HG03521 (cell line): ENCODE measurements around the gene PHPT1.
"Not testable (repeated sequence)": the region's sequence is repeated elsewhere in the genome, so short reads cannot be mapped to it uniquely, and the experiment has no call there.

Experiments used
- ATAC-seq: cut with Tn5 transposase; IDR thresholded peaks from one replicate; pipeline ENCODE4 v1.9.1; 2021; ENCODE audit warnings: mild to moderate bottlenecking, moderate library complexity; ENCODE audit not compliant: unreplicated experiment

PHPT1 gene

DNA sequence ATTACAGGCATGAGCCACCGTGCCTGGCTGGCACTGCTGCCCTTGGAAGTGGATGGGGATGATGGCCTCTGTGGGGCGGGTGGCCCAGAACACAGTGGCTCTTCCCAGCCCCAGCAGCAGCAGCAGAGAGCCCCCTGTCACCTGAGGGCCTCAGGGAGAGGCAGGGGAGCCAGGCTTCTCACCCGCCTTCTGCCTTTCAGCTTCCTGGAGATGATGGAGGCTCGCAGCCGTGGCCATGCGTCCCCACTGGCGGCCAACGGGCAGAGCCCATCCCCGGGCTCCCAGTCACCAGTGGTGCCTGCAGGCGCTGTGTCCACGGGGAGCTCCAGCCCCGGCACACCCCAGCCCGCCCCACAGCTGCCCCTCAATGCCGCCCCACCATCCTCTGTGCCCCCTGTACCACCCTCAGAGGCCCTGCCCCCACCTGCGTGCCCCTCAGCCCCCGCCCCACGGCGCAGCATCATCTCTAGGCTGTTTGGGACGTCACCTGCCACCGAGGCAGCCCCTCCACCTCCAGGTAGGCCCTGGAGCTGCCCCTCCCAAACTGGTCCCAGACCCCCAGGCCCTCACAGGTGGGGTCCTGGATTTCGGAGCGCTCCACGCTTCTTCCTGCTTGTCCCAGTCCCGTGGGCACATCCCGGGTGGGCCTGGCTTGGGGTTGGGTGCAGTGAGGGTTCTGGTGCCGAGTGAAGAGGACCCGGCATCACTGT lies 11.9 kb upstream of the PHPT1 start:
- no peak for ATAC-seq

- not testable (repeated sequence) for ATAC-seq
These were observed 11.3 kb upstream of the PHPT1 start for GRCh38 chr9:136837856-136838277.

GRCh38 chr9:136838314-136839228 lies 10.6 kb upstream of the PHPT1 start:
- ATAC-seq: no peak

DNA sequence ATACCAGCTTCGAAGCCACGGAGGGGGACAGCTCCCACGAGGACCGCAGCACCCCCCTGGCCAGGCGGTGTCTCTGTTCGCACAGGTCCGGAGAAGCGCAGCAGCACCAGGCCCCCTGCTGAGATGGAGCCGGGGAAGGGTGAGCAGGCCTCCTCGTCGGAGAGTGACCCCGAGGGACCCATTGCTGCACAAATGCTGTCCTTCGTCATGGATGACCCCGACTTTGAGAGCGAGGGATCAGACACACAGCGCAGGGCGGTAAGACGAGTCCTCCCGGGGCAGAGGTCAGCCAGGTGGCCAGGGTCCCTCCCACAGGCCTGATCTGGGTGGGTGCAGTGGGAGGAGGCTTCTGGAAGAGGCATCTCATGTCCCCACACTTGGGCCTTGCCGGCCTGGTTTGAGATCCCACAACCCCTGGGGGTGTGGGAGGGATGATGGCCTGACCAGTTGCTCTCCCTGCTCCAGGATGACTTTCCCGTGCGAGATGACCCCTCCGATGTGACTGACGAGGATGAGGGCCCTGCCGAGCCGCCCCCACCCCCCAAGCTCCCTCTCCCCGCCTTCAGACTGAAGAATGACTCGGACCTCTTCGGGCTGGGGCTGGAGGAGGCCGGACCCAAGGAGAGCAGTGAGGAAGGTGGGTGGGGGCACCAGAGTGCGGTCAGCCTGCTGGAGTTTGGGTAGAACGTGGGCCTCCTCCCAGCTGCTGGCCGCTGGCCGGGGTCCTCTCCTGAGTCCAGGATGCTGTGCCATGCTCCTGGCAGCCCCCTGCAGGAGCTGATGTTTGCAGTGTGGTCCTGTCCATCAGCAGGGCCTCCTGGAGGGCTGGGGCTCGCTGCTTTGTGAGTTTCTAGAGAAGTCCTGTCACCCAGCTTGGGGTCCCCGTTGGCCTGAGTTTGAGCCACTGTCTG lies 9.7 kb upstream of the PHPT1 start:
- ATAC-seq: no peak

DNA sequence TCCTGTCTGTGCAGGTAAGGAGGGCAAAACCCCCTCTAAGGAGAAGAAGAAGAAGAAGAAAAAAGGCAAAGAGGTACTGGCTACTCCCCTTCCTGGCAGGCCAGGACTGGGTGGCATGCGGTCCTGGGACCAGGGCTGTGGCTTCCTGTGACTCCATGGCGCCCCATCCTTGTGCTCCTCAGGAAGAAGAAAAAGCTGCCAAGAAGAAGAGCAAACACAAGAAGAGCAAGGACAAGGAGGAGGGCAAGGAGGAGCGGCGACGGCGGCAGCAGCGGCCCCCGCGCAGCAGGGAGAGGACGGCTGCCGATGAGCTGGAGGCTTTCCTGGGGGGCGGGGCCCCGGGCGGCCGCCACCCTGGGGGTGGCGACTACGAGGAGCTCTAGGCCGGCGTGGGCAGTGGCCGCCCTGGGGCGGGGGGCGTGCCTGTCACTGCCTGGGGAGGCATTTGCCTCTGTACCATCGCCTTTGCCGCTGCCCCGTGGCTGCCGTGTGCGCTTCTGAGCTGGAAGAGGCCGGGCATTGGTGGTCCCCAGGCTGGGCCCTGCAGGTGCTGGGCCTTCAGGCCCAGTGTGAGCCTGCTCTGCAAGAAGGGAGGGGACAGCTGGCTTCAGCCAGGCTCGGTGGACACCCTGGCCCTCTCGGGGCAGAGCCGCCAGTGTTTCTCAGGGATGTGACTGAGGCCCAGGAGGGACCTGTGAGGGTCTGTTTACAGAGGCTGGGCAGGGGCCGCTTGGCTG lies 8.9 kb upstream of the PHPT1 start:
- no peak for ATAC-seq

DNA sequence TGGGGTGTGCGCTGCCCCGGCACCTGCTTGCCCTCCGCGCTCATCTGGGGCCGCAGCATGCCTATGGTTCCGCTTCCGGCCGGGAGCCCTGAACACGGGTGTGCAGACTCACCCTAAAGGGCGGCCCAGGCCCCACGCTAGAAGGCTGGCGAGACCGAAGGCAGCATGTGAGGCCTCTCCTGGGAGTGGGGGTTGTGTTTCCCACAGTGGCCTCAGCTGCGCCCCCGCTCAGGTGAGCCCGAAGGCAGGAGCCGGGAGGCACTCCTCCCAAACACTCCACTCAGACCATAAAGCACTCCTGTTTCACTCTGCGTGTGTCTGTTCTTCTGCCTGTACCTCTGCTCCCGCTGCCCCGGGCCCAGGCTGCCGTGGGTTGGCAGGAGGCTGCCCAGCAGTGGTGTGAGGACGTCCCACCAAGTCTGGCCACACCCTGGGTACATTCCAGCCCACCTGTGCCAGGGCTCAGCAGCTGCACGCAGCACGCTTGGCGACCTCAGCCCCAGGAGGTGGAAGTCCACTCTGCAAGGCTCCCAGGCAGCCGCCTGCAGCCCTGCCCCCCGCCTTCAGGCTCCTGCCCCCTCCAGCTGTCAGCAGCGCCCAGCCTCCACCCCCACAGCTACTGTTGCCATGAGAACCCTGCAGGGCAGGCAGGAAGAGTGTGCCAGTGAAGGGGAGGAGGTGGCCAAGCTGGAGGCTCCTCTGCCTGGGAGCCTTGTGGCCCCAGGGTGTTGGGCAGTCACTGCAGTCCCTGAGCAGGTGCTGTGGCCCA lies 8.1 kb upstream of the PHPT1 start:
- no peak for ATAC-seq

- ATAC-seq: not testable (repeated sequence)
These were observed 7.4 kb upstream of the PHPT1 start for GRCh38 chr9:136841646-136842379.

- ATAC-seq: peak; percentile 66
These were observed 6.7 kb upstream of the PHPT1 start, which contains the start of gene AJM1 for GRCh38 chr9:136842380-136842948. Gene AJM1, plus strand, starts transcription at chr9:136842478. Its CDS starts 1,937 bp downstream, at chr9:136844415.

DNA sequence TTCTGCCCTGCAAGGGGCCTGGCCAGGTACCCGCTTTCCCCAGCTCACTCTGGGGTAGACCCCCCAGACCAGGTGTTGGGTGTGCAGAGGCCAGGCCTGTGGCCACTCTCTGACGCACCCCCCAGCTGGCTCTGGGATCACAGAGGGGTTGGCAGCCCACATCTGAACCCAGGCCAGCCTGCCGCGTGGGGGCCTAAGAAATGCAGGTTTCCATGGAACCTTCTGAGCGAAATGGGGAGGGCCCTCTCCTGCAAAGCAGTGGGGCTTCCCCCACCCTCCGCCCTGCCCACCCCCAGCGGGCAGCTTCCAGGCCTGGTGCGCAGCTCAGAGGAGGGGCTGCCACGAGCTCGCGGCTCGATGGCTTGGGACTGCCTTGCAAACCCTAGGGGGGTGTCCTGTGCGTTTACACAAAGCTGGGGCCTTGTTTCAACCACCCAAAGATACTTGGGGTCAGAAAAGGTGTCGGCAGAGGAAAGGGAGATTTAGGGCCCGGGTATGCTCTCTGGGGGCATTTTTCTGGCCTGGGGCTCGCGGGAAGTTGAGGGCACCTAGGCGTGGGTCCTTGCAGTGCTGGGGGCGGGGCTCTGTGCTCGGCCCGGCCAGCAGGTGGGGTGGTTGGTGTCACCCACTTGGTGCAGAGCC lies 5.9 kb upstream of the PHPT1 start:
- not testable (repeated sequence) for ATAC-seq

- not testable (repeated sequence) for ATAC-seq
These were observed 5.1 kb upstream of the PHPT1 start for GRCh38 chr9:136843801-136844740.

- ATAC-seq: no peak
These were observed 4.3 kb upstream of the PHPT1 start for GRCh38 chr9:136844761-136845464.

GRCh38 chr9:136845465-136846260 lies 3.5 kb upstream of the PHPT1 start:
- no peak for ATAC-seq

DNA sequence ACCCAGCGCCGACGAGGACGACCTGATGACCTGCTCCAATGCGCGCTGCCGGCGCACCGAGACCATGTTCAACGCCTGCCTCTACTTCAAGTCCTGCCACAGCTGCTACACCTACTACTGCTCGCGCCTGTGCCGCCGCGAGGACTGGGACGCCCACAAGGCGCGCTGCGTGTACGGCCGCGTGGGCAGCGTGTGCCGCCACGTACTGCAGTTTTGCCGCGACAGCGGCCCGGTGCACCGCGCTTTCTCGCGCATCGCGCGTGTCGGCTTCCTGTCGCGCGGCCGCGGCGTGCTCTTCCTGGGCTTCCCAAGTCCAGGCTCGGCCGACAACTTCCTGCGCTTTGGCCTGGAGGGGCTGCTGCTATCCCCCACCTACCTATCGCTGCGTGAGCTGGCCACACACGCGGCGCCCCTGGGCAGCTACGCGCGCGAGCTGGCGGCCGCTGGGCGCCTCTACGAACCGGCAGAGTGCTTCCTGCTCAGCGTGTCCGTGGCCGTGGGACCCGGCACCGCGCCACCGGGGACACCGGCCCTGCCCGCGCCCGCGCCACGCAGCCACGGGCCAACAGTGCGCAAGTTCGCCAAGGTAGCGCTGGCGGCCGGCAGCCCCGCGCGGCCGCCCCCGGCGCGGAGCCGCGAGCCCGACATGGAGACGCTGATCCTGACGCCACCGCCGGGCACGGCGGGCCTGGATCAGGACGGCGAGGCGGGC lies 2.7 kb upstream of the PHPT1 start:
- no peak for ATAC-seq

GRCh38 chr9:136847088-136847825 lies 2.0 kb upstream of the PHPT1 start:
- ATAC-seq: no peak
